Tongue (tissue), 2 donors: ENCODE measurements around the gene SEMA5B. TPM values are rescaled to one million over a fixed set of nuclear protein-coding genes. Genes with fewer than 3 reads are reported as not detected.

Source experiments
- DNase-seq: peaks from one replicate; pipeline ENCODE4 v3.0.0-alpha.2; 2015
- total RNA-seq: library from RNA; depleted of rRNA; stranded (reverse); fragments of >200 nt; gene quantifications from one replicate; pipeline ENCODE4 v1.2.3, GENCODE V29; 2014

SEMA5B gene
- total RNA-seq, 1 donor from 2014 or later: 11.0 TPM

DNA sequence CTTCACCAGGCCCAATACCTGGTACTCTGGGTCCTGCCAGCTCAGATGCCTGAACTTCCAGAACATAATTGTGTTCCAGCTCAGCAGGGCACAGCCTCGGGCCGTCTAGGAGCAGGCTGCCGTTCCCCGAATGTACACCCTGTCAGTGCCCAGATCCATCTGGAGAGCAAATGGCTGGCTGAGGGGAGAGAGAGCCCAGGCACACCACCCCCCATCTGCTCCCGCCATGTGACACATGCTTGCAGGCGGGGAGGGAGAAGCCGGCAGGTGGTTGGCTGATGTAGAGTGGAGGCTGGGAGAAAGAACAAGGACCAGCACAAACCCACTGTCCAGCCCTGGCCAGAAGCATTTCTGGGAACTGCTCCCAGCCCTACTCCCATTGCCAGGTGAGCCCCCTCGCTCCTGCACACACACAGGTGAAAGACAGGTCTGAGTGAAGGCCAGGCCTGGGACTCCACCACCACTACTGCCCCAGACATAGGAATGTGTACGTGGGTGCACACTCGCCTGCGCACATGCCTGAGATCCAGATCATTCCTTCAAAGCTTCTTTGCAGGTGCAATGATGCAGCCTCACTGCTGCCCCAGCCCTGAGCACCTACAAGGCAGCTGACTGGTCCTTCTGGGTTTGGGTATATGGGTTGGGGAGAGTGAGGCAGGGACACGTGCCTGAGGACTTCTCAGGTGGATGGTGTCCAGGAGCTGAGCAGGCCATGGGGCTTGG, 53.5 kb downstream of the SEMA5B start:
- peak; percentile 87 for DNase-seq

DNA sequence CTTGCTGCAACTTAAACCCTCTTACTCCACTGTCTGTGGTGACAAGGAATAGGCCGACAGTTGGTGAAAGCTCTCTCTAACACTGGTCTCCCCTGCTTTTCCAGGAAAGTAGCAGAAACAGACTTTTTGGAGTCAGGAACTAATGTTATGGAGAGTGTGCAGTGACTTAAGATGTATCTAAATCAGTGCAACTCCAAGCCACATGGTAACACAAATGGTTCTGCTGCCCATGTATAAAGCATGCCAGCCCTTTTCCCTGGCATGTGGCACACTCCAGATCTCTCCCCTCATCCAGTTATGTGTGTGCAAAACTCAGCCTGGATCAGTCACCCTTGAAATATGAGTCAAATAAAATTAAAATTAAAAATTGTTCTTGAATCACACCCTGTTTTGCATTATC, 55.4 kb downstream of the SEMA5B start:
- DNase-seq: no peak

DNA sequence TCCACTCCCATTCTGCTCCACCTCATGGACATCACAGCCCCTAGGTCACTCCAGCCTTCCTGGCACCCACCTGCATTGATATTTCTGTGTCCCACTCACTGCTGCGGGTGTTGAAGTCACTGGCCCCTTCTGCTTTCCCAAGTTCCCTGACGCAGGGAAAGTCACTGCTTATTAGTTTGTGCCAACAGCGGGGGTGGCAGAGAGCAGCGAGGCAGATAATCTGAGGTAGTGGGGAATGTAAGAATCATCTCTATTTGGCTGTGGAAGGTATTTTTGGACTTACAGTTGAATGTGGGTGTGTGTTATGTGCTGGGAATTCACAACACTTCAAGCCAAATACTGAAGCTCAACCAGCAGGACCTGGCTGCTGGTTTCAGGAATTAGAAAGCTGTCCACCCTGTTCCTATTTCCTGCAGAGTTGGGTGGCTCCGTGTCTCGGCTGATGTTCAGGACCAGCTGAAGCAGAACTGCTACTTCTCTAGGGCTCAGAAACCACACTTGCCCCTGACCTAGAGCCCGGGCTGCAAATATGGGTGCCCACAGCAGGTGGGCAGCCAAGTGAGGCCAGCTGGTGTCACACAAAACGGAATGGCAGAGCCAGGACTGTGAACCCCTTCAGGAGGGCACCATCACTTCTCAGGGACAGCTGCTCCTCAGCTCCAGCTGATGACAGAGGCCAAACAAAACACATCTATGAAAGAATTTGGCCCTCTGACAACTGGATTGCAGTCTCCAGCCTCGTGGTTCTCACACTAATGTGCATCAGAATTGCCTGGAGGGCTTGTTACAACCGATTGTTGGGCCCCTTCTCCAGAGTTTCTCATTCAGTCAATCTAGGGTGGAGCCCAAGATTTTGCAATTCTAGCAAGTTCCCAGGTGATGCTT, 57.7 kb downstream of the SEMA5B start:
- DNase-seq: peak; percentile 96

DNA sequence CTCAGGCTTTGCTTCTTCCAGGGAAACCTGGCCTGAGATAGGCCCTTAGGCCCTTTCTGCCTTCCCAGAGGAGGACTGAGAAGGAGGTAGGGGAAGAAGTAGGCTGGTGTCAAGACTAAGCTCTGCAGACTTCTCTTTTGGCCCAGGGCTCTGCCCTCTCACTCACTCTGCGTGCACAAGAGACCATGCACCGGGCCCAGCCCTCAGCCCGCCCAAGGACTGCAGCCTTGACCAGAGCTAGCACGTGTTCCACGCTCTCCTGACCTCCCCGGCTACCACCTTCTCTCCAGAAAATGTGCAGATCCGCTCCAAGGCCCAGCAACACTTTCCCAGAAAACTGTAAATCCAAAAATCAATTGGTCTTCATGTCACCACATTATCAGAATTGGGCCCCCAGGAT, 59.8 kb downstream of the SEMA5B start:
- no peak for DNase-seq

DNA sequence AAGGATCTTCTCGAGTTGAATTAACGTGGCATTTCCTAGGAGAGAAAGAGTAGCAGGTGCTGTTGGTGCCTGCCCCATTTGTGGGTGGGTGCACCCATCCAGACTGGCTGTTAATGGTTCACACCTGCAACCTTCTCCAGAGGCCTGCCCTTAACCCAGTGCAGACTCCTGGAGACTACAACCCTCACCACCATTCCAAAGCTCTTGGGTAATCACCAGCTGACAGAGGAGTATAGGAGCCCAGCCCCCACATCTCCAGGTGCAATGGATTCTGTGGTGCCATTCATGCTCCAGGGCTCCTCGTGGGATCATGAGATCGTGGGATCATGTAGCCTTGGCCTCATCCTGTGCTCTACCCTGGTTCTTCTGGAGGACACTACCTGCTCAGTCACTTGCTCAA, 60.2 kb downstream of the SEMA5B start:
- no peak for DNase-seq

DNA sequence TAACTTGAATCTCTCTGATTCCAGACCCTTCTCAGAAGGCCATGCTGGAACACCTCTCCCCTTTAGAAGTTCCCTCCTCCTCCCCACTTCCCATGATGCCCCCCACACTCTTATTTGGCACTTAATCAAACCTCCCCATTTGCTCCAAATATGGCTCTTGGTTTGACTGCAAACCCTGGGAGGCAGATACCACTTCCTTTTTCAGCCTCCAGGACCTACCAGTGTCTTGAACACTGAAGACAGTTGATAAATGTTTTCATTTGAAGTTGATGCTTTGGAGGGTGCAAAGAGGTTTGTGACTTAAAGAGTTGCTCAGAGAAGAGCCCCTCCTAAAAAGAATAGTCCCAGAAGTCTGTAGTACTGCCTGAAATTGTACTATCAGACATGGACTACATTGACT, 61.5 kb downstream of the SEMA5B start:
- no peak for DNase-seq

DNA sequence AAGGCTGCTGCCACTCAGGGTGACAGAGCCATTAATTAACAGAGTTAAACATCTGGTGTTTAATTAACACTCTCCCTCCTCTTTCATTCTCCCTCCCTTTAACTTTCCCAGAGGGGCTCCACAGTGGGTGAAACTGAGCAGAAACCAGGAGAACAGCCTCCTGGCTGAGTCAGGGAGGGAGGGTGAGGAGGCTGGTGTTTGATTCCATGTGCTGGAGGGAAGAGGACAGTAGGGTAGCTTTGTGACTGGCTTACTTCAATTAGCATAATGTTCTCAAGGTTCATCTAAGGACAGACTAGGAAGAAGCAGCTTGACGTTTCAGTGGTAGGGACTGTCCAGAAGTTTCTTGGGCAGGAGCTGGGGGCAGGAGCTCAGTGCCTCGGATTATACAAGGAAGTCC, 62.8 kb downstream of the SEMA5B start:
- DNase-seq: no peak

DNA sequence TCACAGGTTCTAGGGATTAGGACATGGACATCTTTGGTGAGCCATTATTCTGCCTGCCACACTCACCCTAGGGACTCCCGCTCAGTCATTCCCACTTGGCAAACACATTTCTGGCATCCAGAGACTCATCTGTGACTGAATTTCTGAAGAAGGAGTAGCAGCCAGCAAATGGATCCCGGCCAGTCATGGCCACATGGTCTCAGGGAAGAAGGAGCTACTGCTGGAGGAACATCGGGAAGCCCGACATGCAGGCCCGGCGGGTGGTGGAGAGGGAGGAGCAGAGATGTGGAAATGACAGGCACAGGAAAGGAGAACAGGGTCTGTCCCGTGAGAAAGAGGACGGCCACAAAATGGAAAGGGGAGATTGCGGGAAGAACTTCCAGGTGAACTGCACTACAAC, 65.4 kb downstream of the SEMA5B start:
- no peak for DNase-seq

DNA sequence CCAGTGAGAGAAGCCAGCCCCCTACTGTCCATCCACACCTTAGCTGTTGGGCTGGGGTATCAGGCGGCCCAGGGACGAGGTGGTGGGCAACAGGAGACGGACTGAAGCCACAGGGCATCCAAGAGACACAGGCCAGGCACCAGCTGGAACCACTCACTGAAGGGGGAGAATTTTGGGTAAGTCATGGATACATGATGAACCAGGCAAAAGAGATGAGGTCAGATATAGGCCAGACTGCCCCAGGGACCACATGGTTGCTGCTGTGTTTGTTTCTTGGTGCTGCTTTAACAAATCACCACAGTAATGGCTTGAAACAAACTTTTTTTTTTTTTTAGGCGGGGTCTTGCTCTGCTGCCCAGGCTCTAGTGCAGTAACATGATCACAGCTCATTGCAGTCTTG, 66.4 kb downstream of the SEMA5B start:
- DNase-seq: no peak

DNA sequence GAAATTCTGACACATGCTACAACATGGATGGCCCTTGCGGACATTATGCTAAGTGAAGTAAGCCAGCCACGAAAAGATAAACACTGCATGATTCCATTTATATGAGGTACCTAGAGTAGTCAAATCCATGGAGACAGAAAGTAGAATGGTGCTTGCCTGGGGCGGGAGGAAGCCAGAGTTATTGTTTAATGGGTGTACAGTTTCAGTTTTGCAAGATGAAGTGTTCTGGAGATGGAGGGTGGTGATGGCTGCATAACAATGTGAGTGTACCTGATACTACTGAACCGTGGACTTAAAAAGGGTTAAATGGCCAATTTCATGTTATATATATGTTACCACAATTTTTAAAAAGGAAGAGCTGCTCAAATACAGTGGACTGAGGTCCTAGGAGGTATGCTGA, 66.9 kb downstream of the SEMA5B start:
- no peak for DNase-seq

DNA sequence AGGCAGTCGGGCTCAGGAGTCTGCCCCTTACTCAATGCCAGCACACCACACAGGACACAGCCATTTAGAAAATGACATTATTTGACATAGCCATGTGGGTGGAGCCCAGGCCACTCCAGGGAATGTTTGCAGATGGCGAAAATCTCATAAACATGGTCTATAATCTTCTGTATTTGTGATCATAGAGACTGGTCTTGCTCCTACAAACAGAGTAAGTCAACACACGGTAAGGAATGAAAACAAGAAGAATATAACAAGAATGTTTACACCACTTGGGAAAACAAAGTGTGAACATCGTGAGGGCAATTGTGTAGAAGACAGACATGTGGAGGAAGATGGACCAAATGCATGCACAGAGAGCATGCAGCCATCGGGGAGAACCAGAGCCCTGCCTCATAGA, 68.2 kb downstream of the SEMA5B start:
- no peak for DNase-seq

DNA sequence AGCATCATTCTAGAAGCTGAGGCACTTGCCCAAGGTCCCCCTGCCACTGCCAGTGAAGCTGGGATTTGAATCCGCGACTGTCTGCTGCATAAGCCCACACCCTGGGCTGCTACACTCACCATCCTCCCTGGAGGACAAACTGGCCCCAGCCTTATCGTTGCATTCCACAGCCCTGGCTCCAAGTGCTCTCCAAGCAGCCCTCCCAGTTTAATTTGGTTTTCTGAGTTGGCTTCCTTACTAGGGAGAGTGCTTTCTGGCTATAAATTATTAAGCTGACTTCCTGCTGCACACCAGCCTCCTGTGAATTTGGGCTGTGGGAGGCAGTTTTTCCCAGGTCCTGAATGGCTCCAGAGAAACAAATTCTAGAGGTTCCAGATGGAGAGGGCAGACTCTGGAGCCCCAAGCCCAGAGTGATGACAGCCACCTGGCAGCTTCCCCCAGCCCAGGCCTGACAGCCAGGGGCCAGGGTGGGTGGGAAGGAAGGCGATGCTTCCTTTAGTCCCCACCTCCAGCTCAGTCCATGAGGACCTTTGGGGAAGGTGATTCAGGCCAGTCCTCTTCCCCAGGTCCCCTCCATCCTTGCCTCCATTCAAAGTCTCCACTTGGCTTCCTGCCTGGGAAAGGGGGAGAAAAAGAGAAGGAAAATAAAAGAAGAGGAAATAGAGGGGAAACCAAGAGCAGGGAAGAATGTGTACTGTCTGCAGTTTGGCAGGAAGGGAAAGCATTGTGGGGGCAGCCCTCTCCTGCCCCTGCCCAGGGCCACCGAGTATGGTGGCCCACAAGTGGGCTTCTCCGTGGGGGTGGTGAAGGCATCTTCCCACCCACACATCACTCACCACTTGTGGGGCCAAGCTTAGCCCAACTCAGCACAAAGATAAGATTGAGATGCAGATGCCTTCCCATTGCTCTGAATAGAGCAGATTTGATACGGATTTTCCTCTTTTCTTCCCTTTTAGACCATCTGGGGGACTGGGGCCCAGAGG, 69.6 kb downstream of the SEMA5B start:
- DNase-seq: peak; percentile 54

DNA sequence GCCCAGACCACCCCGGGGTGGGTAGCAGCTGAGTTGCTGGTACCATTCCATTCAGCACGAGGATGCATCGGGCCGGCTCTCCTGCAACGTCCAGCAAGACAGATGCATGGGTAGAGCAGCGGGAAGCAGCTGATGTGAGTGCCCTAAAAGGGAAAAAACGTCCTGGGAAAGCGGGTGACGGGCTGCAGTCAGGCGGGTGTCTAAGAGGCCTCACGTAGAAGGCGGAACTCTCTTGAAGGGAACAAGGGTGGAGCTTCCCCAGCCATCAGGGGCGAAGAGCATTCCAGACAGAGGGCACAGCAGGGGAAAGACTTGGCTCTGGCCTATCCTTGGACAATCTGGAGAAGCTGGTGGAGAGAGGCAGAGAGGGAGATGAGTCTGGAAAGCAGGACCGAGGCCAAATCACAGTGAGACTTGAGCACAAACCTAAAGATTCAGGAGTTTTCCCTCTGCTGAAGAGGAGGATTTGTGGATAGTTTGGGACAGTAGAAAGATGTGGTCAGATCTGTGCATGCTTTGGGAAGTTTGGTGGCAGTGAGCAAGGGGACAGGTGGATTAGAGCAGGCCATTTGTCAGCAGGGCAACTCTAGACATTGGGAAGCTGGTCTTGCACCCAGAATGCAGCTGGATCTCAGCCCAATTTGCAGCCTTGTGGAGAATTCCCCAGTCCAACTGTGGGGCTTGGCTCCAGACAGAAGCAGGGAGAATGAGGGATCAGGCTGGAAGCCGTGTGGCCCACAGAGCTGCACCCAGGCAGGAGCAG, 70.7 kb downstream of the SEMA5B start:
- peak; percentile 57 for DNase-seq

DNA sequence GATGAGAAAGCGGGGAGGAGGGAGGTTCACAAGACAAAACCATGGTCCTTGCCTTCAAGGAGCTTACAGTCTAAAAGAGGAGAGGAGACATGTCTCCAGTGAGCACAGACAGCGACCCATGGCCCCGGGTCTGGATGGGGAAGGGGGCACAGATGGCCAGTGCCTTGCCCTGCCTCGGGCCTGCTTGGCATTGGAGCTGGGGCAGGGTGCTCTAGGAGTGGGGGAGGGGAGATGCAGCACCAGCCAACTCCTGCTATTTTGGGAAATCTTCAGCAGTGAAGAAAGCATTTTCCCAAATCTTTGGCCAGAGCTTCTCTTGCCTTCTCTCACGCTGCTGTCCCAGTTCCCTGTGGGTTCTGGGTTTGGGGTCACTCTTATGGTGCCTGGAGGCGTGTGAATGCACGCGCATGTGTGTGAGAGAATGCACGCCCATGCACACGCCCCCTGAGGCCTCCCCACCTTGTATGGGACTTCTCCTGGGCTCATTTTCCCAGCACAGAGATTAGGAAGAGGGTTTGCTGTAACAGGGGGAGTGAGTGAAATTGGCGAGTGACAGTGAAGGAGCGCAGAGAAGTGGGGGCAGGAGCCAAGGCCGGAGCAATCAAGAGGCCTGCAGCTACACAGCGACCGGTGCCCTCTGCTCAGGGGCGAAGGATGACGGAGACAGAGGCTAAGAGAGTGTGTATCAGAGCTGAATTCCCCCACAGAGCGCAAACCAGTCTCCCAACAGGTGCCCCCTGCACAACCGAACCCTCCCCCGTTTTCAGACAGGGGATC, 71.5 kb downstream of the SEMA5B start:
- DNase-seq: no peak

DNA sequence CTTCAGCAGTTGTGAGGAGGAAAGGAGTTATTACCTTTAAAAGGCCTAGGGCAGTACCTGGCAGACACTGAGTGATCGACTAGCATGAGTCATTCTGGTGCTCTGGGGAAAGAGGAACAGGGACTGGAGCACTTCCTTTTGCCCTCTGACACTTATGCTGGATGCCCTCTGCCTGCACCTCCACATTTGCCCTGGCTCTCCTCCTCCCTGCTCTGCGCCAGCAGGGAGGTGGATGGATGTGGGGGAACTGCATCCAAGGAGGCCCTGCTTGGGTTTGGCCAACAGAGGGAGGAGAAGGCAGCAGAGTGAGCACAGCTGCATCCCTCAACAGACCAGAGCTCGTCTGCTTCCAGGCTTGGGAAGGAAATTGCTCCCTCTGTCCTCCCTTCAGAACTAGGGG, 75.0 kb downstream of the SEMA5B start:
- DNase-seq: peak; percentile 48

DNA sequence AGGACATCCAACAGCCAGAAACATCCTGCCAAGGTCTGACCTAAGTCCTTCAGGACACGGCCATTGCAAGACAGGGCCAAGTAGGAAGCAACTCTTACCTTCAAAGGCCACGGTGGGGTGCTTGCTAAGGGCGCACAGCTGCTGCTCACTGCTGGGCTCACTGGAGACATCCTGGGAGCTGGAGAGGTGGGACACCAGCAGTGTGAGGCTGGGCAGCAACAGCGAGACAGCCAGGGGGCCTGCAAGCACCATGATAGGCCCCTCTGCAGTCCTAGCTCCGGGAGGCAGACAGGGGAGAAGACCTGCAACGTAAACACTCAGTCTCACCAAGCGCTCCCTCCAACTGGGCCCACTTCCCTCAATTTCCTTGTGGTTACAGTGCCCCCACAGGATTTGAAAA, 79.2 kb downstream of the SEMA5B start:
- peak; percentile 31 for DNase-seq

DNA sequence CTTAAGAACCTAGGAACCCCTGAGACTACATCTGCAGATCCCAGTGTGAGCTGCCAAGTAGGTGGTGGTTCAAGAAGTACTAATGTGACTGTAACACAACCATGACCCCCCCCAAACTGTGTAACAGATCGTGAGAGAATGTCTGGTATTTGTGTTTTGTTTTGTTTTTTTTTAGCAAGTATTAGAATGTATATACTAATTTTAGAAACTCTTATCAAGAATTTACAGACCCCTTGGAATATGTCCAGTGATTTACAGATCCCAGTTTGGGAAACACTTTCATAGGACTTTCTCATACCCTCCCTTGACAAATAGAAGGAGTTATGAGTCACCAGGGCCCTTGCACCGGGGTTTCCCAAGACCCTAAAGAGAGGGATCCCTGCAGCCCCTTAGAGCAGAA, 79.8 kb downstream of the SEMA5B start:
- no peak for DNase-seq

DNA sequence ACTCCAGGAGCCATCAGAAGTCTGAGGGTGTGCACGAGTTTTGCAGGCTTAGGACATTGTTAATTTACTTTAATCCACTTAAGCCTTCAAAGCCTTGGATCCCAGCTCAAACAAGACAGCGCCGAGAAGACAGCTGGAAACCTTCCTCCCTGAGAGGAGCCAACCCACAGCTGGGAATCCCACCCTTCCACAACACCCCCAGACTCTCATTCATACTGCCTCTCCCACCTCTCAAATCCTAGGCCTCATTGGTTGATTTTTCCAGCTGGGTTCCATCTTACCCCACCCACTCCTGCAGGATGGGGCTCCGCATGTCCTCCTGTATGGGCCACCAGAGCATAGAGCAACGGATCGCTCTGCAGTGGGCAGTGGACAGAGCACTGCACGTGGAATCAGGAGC, 80.4 kb downstream of the SEMA5B start:
- peak; percentile 73 for DNase-seq

DNA sequence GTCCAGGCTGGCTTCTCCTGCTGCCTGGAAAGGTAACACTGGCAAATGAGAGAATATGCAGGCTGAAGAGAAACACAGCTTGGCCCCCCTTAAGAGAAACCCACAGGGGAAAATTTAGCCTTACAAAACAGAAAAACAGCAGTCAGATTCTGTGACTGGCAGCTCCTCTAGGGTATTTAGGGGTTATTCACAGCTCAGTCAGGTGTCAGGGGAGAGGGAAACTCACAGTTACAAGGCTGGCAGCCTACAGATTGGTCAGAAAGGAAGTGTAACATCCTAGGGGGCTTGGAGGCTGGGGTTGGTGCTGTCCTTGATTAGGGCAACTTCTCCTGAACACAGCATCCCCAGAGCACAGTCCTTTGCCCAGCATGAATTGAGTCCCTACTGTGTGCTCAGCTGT, 81.4 kb downstream of the SEMA5B start:
- no peak for DNase-seq

DNA sequence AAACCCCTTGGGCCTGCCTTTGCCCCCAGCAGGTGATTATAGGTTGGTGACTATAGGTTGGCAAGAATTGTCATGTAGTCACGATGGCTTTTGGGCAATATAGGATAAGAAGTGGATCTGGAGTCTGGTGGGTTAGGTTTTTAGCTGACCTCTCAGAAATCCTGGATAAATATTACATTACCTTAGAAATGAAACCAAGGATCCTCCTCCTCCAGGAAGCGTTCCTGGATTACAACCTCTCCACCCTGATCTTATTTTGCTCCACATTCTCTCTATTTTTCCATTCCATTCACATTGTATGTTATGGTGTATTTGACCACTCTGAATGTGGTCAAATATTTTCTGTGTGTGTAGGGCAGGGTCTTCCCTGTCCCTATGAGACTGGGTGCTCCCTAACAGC, 82.3 kb downstream of the SEMA5B start:
- DNase-seq: no peak

DNA sequence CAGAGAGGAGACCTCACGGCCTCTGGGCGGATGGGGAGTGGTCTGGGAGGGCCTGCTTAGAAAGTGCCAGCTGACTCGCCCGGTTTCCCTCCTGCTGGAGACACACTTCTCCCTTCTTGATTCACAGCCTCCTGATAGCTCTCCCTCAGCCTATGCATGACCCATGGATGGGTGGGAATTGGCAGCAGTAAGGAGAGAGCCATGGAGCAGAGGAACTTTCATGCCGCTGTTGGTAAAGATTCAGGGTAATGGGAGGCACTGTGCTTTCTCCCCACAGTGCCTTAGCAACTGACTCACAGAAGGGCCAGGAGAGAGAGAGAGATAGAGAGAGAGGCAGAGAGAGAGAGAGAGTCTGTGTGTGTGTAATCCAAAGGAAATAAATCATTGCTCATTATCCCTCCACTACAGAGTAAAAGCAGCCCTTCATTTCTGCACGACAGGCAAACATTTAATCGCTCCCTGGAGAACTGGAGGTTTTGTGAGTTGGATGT, 82.8 kb downstream of the SEMA5B start:
- DNase-seq: peak; percentile 34
